ENCODE measurements around the gene CSNK2A1.

CSNK2A1 gene

GRCh38 chr20:561437-562231 lies 18.0 kb upstream of the CSNK2A1 start:
- H3K27me3 ChIP-seq (ENCODE audit: control insufficient read depth, insufficient read depth, low read length), result peaks cover 3% of the 10 kb centered on the region
- no peak overlapping the region for H3K9ac ChIP-seq (ENCODE audit: low read length)
- H3K4me1 ChIP-seq (ENCODE audit: control insufficient read depth, insufficient read depth, low read length), result no peaks in the 10 kb centered on the region
- H3K9me3 ChIP-seq (ENCODE audit: control insufficient read depth, low read length), result no peaks in the 10 kb centered on the region
- H3K36me3 ChIP-seq (ENCODE audit: control insufficient read depth, insufficient read depth, low read length), result no peaks in the 10 kb centered on the region
- H3K4me3 ChIP-seq (ENCODE audit: low read length), result no peak overlapping the region

GRCh38 chr20:560680-561079 lies 17.1 kb upstream of the CSNK2A1 start:
- Histone ChIP-seq H3K9ac (ENCODE audit: low read length) (no peak overlapping the region), H3K36me3 (ENCODE audit: control insufficient read depth, insufficient read depth, low read length) (no peaks in the 10 kb centered on the region), H3K4me3 (ENCODE audit: low read length) (no peak overlapping the region), H3K4me1 (ENCODE audit: control insufficient read depth, insufficient read depth, low read length) (peaks cover 4% of the 10 kb centered on the region), H3K9me3 (ENCODE audit: control insufficient read depth, low read length) (no peaks in the 10 kb centered on the region), H3K27me3 (ENCODE audit: control insufficient read depth, insufficient read depth, low read length) (peaks cover 3% of the 10 kb centered on the region)

- Histone ChIP-seq H3K4me1 (ENCODE audit: control insufficient read depth, insufficient read depth, low read length) (peaks cover 5% of the 10 kb centered on the region), H3K36me3 (ENCODE audit: control insufficient read depth, insufficient read depth, low read length) (no peaks in the 10 kb centered on the region), H3K27me3 (ENCODE audit: control insufficient read depth, insufficient read depth, low read length) (peaks cover 3% of the 10 kb centered on the region), H3K4me3 (ENCODE audit: low read length) (no peak overlapping the region), H3K9me3 (ENCODE audit: control insufficient read depth, low read length) (no peaks in the 10 kb centered on the region), H3K9ac (ENCODE audit: low read length) (no peak overlapping the region)
Measured at GRCh38 chr20:558117-558516, 14.5 kb upstream of the CSNK2A1 start.

GRCh38 chr20:556984-557383 lies 13.4 kb upstream of the CSNK2A1 start:
- H3K9ac ChIP-seq (ENCODE audit: low read length), result no peak overlapping the region
- H3K27me3 ChIP-seq (ENCODE audit: control insufficient read depth, insufficient read depth, low read length), result peaks cover 3% of the 10 kb centered on the region
- H3K4me3 ChIP-seq (ENCODE audit: low read length), result no peak overlapping the region
- no peaks in the 10 kb centered on the region for H3K36me3 ChIP-seq (ENCODE audit: control insufficient read depth, insufficient read depth, low read length)
- H3K9me3 ChIP-seq (ENCODE audit: control insufficient read depth, low read length), result no peaks in the 10 kb centered on the region
- peaks cover 5% of the 10 kb centered on the region for H3K4me1 ChIP-seq (ENCODE audit: control insufficient read depth, insufficient read depth, low read length)

GRCh38 chr20:555976-556385 lies 12.4 kb upstream of the CSNK2A1 start:
- Histone ChIP-seq H3K9me3 (ENCODE audit: control insufficient read depth, low read length) (no peaks in the 10 kb centered on the region), H3K9ac (ENCODE audit: low read length) (no peak overlapping the region), H3K27me3 (ENCODE audit: control insufficient read depth, insufficient read depth, low read length) (peaks cover 5% of the 10 kb centered on the region), H3K36me3 (ENCODE audit: control insufficient read depth, insufficient read depth, low read length) (no peaks in the 10 kb centered on the region), H3K4me1 (ENCODE audit: control insufficient read depth, insufficient read depth, low read length) (peaks cover 5% of the 10 kb centered on the region), H3K4me3 (ENCODE audit: low read length) (no peak overlapping the region)

- Histone ChIP-seq H3K36me3 (ENCODE audit: control insufficient read depth, insufficient read depth, low read length) (no peaks in the 10 kb centered on the region), H3K4me3 (ENCODE audit: low read length) (no peak overlapping the region), H3K9ac (ENCODE audit: low read length) (no peak overlapping the region), H3K4me1 (ENCODE audit: control insufficient read depth, insufficient read depth, low read length) (peaks cover under 1% of the 10 kb centered on the region), H3K27me3 (ENCODE audit: control insufficient read depth, insufficient read depth, low read length) (peaks cover 7% of the 10 kb centered on the region), H3K9me3 (ENCODE audit: control insufficient read depth, low read length) (no peaks in the 10 kb centered on the region)
Measured at GRCh38 chr20:550611-551010, 7.0 kb upstream of the CSNK2A1 start.

GRCh38 chr20:549722-550496 lies 6.3 kb upstream of the CSNK2A1 start:
- Histone ChIP-seq H3K9me3 (ENCODE audit: control insufficient read depth, low read length) (no peaks in the 10 kb centered on the region), H3K27me3 (ENCODE audit: control insufficient read depth, insufficient read depth, low read length) (peaks cover 7% of the 10 kb centered on the region), H3K36me3 (ENCODE audit: control insufficient read depth, insufficient read depth, low read length) (no peaks in the 10 kb centered on the region), H3K4me1 (ENCODE audit: control insufficient read depth, insufficient read depth, low read length) (no peaks in the 10 kb centered on the region), H3K4me3 (ENCODE audit: low read length) (no peak overlapping the region), H3K9ac (ENCODE audit: low read length) (no peak overlapping the region)

GRCh38 chr20:548906-549305 lies 5.3 kb upstream of the CSNK2A1 start:
- Histone ChIP-seq H3K4me3 (ENCODE audit: low read length) (no peak overlapping the region), H3K4me1 (ENCODE audit: control insufficient read depth, insufficient read depth, low read length) (peaks cover 5% of the 10 kb centered on the region), H3K9ac (ENCODE audit: low read length) (no peak overlapping the region), H3K27me3 (ENCODE audit: control insufficient read depth, insufficient read depth, low read length) (peaks cover 7% of the 10 kb centered on the region), H3K36me3 (ENCODE audit: control insufficient read depth, insufficient read depth, low read length) (no peaks in the 10 kb centered on the region), H3K9me3 (ENCODE audit: control insufficient read depth, low read length) (no peaks in the 10 kb centered on the region)

- Histone ChIP-seq H3K9ac (ENCODE audit: low read length) (no peak overlapping the region), H3K9me3 (ENCODE audit: control insufficient read depth, low read length) (no peaks in the 10 kb centered on the region), H3K4me3 (ENCODE audit: low read length) (no peak overlapping the region), H3K36me3 (ENCODE audit: control insufficient read depth, insufficient read depth, low read length) (no peaks in the 10 kb centered on the region), H3K4me1 (ENCODE audit: control insufficient read depth, insufficient read depth, low read length) (peaks cover 5% of the 10 kb centered on the region), H3K27me3 (ENCODE audit: control insufficient read depth, insufficient read depth, low read length) (peaks cover 7% of the 10 kb centered on the region)
Measured at GRCh38 chr20:547394-547793, 3.8 kb upstream of the CSNK2A1 start.

GRCh38 chr20:546353-546752 lies 2.8 kb upstream of the CSNK2A1 start:
- H3K36me3 ChIP-seq (ENCODE audit: control insufficient read depth, insufficient read depth, low read length), result no peaks in the 10 kb centered on the region
- H3K4me3 ChIP-seq (ENCODE audit: low read length), result no peak overlapping the region
- peaks cover 14% of the 10 kb centered on the region for H3K4me1 ChIP-seq (ENCODE audit: control insufficient read depth, insufficient read depth, low read length)
- H3K9me3 ChIP-seq (ENCODE audit: control insufficient read depth, low read length), result no peaks in the 10 kb centered on the region
- H3K9ac ChIP-seq (ENCODE audit: low read length), result no peak overlapping the region
- H3K27me3 ChIP-seq (ENCODE audit: control insufficient read depth, insufficient read depth, low read length), result peaks cover 7% of the 10 kb centered on the region

GRCh38 chr20:544153-544725 lies 649 bp upstream of the CSNK2A1 start:
- no peaks in the 10 kb centered on the region for H3K27me3 ChIP-seq (ENCODE audit: control insufficient read depth, insufficient read depth, low read length)
- no peaks in the 10 kb centered on the region for H3K36me3 ChIP-seq (ENCODE audit: control insufficient read depth, insufficient read depth, low read length)
- peaks cover 28% of the 10 kb centered on the region for H3K4me1 ChIP-seq (ENCODE audit: control insufficient read depth, insufficient read depth, low read length)
- H3K4me3 ChIP-seq (ENCODE audit: low read length), result peak overlapping the region; percentile 72
- peak overlapping the region; percentile 95 for H3K9ac ChIP-seq (ENCODE audit: low read length)
- no peaks in the 10 kb centered on the region for H3K9me3 ChIP-seq (ENCODE audit: control insufficient read depth, low read length)

GRCh38 chr20:542777-543368 lies 717 bp downstream of the CSNK2A1 start:
- H3K4me3 ChIP-seq (ENCODE audit: low read length), result peak overlapping the region; percentile 72
- peaks cover 29% of the 10 kb centered on the region for H3K4me1 ChIP-seq (ENCODE audit: control insufficient read depth, insufficient read depth, low read length)
- H3K27me3 ChIP-seq (ENCODE audit: control insufficient read depth, insufficient read depth, low read length), result no peaks in the 10 kb centered on the region
- peak overlapping the region; percentile 95 for H3K9ac ChIP-seq (ENCODE audit: low read length)
- H3K9me3 ChIP-seq (ENCODE audit: control insufficient read depth, low read length), result no peaks in the 10 kb centered on the region
- H3K36me3 ChIP-seq (ENCODE audit: control insufficient read depth, insufficient read depth, low read length), result no peaks in the 10 kb centered on the region
